Caki2 (cell line): Measurements from ENCODE around the gene BRCA2. TPM values are rescaled to one million over a fixed set of nuclear protein-coding genes. Genes with fewer than 3 reads are reported as not detected.
A peak's percentile ranks its signal among the peaks of the same experiment; 100 is the strongest.

Experiments used
- DNase-seq: peaks from one replicate; pipeline ENCODE4 v3.0.0-alpha.2; 2015; ENCODE audit warnings: low read depth
- in situ Hi-C: cut with HindIII; loops from 2 replicates; pipeline ENCODE4 v1.10.0; 2016; ENCODE audit warnings: low sequenced_read_pairs, low pct_unique_long_range_greater_than_20kb, mixed read lengths
- total RNA-seq: library from RNA; depleted of rRNA; stranded (reverse); fragments of >200 nt; shearing (Covaris generic); gene quantifications from 2 replicates; pipeline ENCODE4 v1.2.3, GENCODE V29; 2014; ENCODE audit warnings: low replicate concordance; rRNA removed

Gene BRCA2
- total RNA-seq, 1 experiment from 2014 or later = 4.4 TPM

DNA sequence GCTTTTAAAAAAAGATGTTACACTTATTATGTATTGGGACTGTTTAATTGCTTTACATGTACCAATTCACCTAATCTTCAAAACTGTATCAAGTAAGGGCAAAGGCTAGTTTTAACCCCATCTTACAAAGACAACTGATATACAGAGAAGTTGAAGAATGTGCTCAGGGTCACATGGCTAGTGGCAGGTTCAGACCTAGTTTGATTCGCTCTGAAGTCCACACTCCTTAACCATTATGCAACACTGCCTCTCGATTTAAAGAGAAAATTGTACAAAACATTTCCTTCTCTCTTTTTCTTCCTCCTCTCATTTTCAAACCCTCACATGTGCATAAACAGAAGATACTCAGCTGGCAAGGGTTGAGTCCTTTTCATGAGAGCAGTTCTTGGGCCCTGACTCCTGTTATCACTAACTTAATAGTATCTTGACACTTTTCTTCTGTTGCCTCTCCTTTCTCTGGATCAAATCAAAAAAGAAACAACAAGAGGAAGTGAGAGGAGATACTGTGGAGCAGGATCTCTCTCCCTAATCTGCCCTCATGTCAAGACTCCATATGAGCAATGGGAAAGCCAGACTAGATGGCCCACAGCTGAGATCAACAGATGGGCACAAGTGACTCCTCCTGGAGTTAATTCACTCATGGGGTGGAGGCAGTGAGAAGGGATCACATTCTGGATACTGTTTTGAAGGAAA lies 131.6 kb downstream of the BRCA2 start:
- in situ Hi-C loops = no loop called here
- no peak for DNase-seq

- in situ Hi-C loops = no loop called here
- peak; percentile 19 for DNase-seq
These were observed 132.8 kb downstream of the BRCA2 start for GRCh38 chr13:32447894-32448623.

GRCh38 chr13:32448972-32449371 lies 133.7 kb downstream of the BRCA2 start:
- no peak for DNase-seq
- in situ Hi-C loops = no loop called here

Other genes with a start within 250 kb of the BRCA2 start
- not detected in 2 replicates for gene ZAR1L, start 145 bp upstream of the BRCA2 start, total RNA-seq
- 1.1 and 4.9 TPM in 2 replicates for gene N4BP2L1, start 112.6 kb downstream of the BRCA2 start, total RNA-seq
- gene N4BP2L2, start 223.3 kb downstream of the BRCA2 start, total RNA-seq = 27.2 and 39.9 TPM in 2 replicates